ENCODE results near the gene TPRN. TPM values are rescaled to one million over a fixed set of nuclear protein-coding genes. Genes with fewer than 3 reads are reported as not detected.

The TPRN gene
- total RNA-seq, 2 experiments from 2014 or later = 8.9 TPM

DNA sequence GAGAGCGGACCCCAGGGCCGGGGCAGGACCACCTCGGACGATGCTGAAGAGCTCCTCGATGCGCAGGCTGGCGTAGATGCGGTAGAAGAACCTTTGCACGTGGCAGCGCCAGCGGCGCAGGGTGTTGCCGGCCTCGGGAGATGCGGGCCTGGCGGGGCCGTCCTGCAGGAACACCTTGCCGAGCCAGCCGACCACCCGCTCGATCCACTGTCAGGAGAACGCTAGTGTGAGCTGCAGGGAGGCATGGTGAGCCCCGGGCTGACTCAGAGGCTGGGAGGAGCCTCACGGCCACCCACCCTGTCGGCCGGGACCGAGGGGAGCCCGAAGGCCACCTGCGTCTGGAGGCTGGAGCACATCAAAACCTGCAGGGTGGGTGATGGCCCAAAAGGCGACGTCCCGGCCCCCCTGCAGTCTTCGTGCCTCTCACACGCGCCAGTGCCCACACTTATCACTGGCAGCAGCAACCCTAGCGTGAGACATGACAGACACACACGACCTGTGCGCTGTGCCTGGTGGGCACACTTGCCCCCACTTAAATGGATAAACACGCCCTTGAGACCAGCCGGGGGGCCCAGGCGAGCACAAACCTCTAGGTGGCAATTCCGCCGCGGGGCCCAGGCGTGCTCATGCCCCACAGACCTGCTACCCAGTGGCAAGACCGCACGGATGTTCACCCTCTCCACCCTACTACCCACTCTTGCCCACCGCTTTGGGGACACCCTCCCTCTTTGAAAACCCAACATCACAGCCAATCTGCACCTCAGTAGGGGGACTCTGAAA is 15.5 kb downstream of the TPRN start:
- H3K36me3 Mint-ChIP-seq (ENCODE audit: low read depth) = peaks cover 11% of the 10 kb centered on the region
- H3K27me3 Mint-ChIP-seq = no peaks in the 10 kb centered on the region

DNA sequence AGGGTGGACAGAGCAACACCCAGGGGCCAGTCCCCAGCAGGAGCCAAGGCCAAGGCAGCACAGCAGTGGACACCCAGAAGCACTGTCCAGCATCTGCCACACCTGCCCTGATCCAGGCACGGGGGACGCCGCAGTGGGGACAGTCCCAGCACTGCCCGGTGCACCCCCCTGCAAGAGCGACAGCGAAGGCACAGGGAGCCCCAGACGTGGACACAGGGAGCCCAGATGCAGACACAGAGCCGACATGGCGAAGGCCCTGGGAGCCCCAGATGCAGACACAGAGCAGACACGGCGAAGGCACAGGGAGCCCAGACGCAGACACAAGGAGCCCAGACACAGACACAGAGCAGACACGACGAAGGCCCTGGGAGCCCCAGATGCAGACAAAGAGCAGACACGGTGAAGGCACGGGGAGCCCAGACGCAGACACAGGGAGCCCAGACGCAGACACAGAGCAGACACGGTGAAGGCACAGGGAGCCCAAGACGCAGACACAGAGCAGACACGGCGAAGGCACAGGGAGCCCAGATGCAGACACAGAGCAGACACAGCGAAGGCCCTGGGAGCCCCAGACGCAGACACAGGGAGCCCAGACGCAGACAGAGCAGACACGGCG is 16.5 kb downstream of the TPRN start:
- H3K9me3 Mint-ChIP-seq = no peaks in the 10 kb centered on the region
- no peak for DNase-seq
- POLR2A ChIA-PET = no interaction called here
- no peak overlapping the region for H3K27ac Mint-ChIP-seq
- H3K4me1 Mint-ChIP-seq = peaks cover 17% of the 10 kb centered on the region
- peaks cover 13% of the 10 kb centered on the region for H3K36me3 Mint-ChIP-seq (ENCODE audit: low read depth)
- H3K27me3 Mint-ChIP-seq = no peaks in the 10 kb centered on the region
- CTCF ChIA-PET = no interaction called here
- H3K4me3 Mint-ChIP-seq = no peak overlapping the region

More for the DNA sequence above, 15.5 kb downstream of the TPRN start:
- Mint-ChIP-seq H3K27ac (no peak overlapping the region), H3K4me1 (peaks cover 26% of the 10 kb centered on the region), H3K4me3 (no peak overlapping the region), H3K9me3 (no peaks in the 10 kb centered on the region)
- no peak for DNase-seq
- ChIA-PET POLR2A (no interaction called here), CTCF (interaction anchor here (0.9 kb wide), 1 partner anchor 28 kb away, joined by 3 read pairs; no protein-coding TSS in a partner anchor)

DNA sequence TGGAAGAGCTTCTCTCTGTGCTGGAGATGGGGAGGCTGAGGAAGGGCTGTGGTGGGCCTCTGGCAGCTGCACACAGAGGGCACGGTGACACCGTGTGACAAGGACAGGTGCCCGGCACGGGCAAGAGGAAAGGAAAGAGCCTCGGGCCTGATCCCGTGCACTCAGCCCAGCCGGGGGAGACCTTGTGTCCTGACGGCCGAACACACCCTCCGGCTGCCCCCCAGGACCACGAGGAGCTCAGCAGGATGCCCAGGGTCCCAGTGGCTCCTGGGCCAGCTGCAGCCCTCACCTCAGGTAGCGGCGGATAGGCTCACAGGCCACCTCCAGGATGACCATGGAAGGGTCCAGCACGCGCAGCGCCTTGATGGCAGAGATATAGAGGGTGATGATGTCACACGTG is 17.7 kb downstream of the TPRN start:
- peaks cover 11% of the 10 kb centered on the region for H3K36me3 Mint-ChIP-seq (ENCODE audit: low read depth)
- no peak for DNase-seq
- CTCF ChIA-PET = interaction anchor here (0.6 kb wide), 1 partner anchor 217 kb away, joined by 3 read pairs; no protein-coding TSS in a partner anchor
- H3K27me3 Mint-ChIP-seq = no peaks in the 10 kb centered on the region
- no peak overlapping the region for H3K4me3 Mint-ChIP-seq
- H3K9me3 Mint-ChIP-seq = no peaks in the 10 kb centered on the region
- POLR2A ChIA-PET = no interaction called here
- peaks cover 15% of the 10 kb centered on the region for H3K4me1 Mint-ChIP-seq
- no peak overlapping the region for H3K27ac Mint-ChIP-seq

DNA sequence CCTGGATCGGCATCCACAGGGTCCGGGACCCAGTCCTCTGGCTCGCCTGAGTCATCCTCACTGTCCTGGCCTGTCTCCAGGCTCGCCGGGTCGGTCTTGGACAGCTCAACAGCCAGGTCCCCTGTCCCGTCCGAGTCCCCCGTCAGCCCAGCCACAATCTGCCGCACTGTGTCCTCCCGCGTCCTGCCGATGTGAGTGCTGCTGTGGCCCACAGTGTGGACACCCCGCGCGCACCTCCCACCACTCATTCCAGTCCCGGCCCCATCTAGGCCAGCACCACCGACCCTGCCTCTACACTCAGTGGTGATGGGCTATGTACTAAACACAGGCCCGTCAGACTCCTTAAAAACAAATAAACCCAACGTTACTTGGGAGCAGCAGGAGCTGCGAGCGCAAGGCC is 18.9 kb downstream of the TPRN start:
- H3K4me3 Mint-ChIP-seq = no peak overlapping the region

DNA sequence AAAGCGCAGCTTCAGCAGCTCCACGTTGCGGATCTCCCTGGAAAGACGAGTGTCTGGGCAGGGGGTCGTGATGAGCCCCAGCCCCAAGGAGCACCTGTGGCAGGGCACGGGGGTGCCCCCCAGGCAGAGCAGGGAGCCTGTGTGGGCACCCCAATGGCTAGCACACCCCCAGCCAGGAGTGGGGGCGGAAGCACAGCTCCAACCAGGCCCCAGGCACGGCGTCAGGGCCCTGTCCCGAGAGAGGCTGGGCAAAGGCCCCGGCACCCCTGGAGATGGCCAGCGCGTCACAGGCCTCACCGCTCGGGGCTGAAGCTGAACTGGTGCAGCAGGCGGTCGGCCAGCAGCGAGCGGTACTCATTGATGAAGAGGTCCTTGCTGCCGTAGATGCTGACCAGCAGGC is 20.1 kb downstream of the TPRN start:
- ChIA-PET POLR2A (no interaction called here), CTCF (no interaction called here)
- Mint-ChIP-seq H3K4me1 (no peaks in the 10 kb centered on the region), H3K36me3 (ENCODE audit: low read depth) (peaks cover 11% of the 10 kb centered on the region), H3K9me3 (no peaks in the 10 kb centered on the region), H3K27ac (no peak overlapping the region), H3K4me3 (no peak overlapping the region), H3K27me3 (no peaks in the 10 kb centered on the region)
- no peak for DNase-seq

More for the DNA sequence above, 18.9 kb downstream of the TPRN start:
- no peak for DNase-seq
- ChIA-PET POLR2A (no interaction called here), CTCF (no interaction called here)
- peaks cover 11% of the 10 kb centered on the region for H3K36me3 Mint-ChIP-seq (ENCODE audit: low read depth)
- peaks cover 5% of the 10 kb centered on the region for H3K4me1 Mint-ChIP-seq
- H3K27me3 Mint-ChIP-seq = no peaks in the 10 kb centered on the region
- no peak overlapping the region for H3K27ac Mint-ChIP-seq
- no peaks in the 10 kb centered on the region for H3K9me3 Mint-ChIP-seq

DNA sequence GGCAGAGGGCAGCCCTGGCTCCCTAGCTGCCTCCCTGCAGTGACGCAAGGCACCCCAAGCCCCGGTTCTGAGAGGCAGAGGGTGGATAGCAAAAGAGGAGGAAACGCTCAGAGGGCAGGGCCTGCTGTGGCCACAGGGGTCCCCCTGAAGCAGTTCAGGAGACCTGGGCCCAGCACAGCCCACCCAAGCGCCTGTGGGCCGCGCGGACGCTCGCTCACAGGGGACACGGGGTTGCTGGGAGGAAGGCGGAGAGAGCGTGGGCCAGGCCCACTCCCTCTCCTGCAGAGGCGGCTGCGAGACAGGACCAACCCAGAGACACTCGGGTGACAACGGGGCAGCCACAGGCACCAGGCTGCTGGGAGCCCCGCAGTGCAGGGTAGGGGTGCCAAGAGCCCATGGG is 20.8 kb downstream of the TPRN start:
- no peak for DNase-seq

DNA sequence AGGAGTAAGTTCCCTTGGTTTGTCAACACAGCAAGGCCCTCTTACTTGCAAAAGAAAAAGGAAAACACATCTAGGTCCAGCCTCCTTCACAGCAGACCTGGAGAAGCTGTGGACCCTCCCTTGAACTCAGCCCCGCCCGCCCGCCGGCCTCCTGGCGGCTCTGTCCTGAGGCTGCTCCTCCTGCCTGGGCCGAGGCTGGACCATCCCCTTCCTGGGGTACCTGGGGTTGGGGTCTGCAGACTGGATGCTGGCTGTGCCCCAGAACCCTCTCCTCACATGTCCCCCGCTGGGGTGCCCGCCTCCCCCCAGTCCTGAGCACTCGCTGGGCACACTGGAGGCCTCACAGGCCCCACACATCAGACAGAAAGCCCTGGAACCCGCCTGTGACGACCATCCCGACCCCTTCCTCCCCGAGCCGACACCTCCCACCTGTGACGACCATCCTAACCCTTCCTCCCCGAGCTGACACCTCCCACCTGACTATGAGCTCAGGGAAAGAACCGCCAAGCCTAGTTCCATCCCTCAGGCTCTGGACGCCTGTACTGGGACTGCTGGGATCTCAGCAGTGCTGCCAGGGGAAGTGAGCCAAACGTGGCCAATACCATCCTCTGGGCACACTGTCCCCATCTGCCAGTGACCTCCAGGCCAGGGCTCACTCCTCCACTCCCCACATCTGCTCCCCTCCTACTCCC is 21.5 kb downstream of the TPRN start:
- H3K27ac Mint-ChIP-seq = no peak overlapping the region
- no peaks in the 10 kb centered on the region for H3K27me3 Mint-ChIP-seq
- no peak overlapping the region for H3K4me3 Mint-ChIP-seq
- POLR2A ChIA-PET = no interaction called here
- CTCF ChIA-PET = interaction anchor here (0.9 to 1.3 kb wide), 2 partner anchors 21 to 58 kb away, joined by 3 read pairs; no protein-coding TSS in a partner anchor
- no peaks in the 10 kb centered on the region for H3K4me1 Mint-ChIP-seq
- no peaks in the 10 kb centered on the region for H3K9me3 Mint-ChIP-seq
- H3K36me3 Mint-ChIP-seq (ENCODE audit: low read depth) = peaks cover 10% of the 10 kb centered on the region
- no peak for DNase-seq

More for the DNA sequence above, 20.8 kb downstream of the TPRN start:
- Mint-ChIP-seq H3K27me3 (no peaks in the 10 kb centered on the region), H3K36me3 (ENCODE audit: low read depth) (peaks cover 10% of the 10 kb centered on the region), H3K9me3 (no peaks in the 10 kb centered on the region), H3K4me1 (no peaks in the 10 kb centered on the region), H3K4me3 (no peak overlapping the region), H3K27ac (no peak overlapping the region)
- CTCF ChIA-PET = interaction anchor here (1.3 kb wide), 1 partner anchor 57 kb away, joined by 3 read pairs; no protein-coding TSS in a partner anchor
- POLR2A ChIA-PET = no interaction called here

DNA sequence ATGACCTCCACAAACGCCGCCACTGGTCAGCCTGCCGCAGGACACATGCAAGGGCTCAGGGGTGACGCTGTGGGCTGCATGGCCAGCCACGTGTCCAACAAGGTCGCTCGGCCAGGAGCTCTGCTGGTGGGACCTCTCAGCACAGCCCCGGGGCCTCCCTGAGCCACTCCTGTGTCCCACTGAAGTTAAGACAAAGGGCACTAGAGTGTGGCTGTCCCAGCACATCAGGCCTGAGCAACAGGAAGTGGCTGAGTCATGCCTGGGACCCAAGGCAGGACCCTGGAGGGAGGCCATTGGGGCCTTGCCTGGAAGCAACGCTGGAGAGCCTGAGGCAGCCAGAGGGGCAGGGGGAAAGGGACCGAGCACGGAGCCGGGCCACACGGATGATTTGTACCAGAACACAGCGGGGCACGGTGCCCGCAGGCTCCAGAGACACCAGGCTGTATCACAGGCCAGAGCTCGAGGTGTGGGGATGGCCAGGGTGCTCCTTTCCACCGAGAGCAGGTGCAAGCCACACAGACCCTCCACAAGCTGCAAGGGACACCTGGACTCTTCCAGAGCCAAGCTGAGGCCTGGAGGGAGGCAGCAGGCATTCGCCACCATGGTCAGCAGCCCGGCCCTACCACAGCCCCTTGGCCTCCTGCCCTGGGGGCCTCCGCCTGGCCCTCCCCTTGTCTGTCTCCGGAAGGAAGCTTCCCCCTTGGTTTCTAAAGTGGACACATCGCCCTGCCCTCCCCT is 22.2 kb downstream of the TPRN start:
- no peaks in the 10 kb centered on the region for H3K9me3 Mint-ChIP-seq
- no peak for DNase-seq
- H3K4me3 Mint-ChIP-seq = no peak overlapping the region
- peaks cover 2% of the 10 kb centered on the region for H3K27me3 Mint-ChIP-seq
- H3K27ac Mint-ChIP-seq = no peak overlapping the region
- ChIA-PET POLR2A (no interaction called here), CTCF (interaction anchor here (0.9 to 1.3 kb wide), 2 partner anchors 20 to 58 kb away, joined by 3 read pairs; no protein-coding TSS in a partner anchor)
- peaks cover 7% of the 10 kb centered on the region for H3K36me3 Mint-ChIP-seq (ENCODE audit: low read depth)
- no peaks in the 10 kb centered on the region for H3K4me1 Mint-ChIP-seq

DNA sequence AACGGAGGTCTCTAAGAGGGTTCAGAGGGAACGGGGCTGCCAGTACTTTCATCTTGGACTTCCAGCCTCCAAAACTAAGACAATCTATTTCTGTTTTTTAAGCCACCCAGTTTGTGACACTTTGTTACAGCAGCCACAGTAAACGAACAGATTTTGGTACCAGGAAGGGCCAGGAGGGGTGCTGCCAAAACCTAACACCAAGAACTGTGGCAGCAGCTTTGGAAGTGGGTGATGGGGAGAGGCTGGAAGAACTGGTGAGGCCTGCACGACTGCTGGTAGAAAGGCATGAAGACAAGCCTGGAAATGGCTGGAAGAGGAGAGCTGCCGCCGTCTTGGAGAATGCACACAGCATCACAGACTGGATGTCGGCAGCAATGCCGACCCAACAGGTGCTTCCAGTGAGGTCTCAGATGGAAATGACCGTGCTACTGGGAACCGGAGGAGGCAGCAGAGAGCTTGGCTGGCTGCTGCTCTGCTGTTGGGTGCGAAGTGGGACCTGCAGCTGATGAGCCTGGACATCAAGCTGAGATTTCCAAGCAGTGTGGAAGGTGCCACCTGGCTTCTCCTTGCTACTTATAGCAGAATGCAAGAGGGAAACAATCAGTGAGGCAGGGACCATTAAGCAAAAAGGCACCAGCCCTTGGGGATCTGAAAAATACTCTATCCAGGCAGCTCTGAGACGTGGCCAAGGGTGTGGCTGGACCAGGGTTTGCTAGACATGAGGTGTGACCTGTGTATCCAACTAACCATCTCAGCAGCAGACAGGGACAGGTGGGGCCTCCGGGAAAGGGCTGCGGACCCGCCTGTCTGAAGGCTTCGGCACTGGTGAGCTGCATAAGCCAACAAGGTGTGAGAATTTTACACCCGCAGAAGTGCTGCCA is 24.0 kb downstream of the TPRN start:
- H3K36me3 Mint-ChIP-seq (ENCODE audit: low read depth) = peaks cover 3% of the 10 kb centered on the region
- no peaks in the 10 kb centered on the region for H3K4me1 Mint-ChIP-seq
- no peak overlapping the region for H3K27ac Mint-ChIP-seq
- ChIA-PET CTCF (interaction anchor here (1.0 to 1.3 kb wide), 3 partner anchors 11 to 148 kb away, joined by 3 read pairs; partner anchors contain the start of genes ANAPC2, RNF208 and SSNA1), POLR2A (no interaction called here)
- peak; percentile 28 for DNase-seq
- no peaks in the 10 kb centered on the region for H3K9me3 Mint-ChIP-seq
- H3K4me3 Mint-ChIP-seq = no peak overlapping the region
- peaks cover 12% of the 10 kb centered on the region for H3K27me3 Mint-ChIP-seq

DNA sequence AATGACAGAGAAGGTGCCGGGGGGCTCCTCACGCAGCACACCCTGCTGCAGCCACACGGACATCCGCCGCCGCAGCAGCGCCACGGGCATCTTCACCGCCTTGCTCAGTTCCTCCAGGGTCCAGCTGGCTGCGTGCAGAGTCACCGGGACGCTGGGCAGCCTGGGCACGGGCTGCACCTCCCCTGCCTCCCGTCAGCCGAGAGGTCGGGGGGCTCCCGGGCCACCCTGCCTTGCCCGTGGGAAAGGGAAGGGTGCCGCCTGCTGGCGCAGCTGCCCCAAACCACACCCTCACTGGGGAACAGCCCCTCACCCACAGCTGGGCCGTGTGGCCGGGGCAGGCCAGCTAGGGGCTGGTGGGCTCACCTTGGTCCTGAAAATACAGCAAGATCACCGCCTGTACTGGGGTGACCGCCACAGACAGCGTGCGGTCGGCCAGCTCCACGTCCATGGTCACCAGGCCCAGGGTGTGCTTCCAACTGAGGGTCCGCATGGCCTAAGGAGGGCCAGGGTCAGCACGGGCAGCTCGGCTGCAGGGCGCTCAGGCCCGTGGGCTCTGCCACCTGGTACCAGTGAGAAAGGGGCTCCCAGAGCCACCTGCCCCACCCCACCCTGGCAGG is 25.1 kb downstream of the TPRN start:
- ChIA-PET POLR2A (no interaction called here), CTCF (interaction anchor here (1.2 kb wide), 1 partner anchor 21 kb away, joined by 3 read pairs; no protein-coding TSS in a partner anchor)
- H3K27me3 Mint-ChIP-seq = peaks cover 19% of the 10 kb centered on the region
- no peaks in the 10 kb centered on the region for H3K4me1 Mint-ChIP-seq
- no peaks in the 10 kb centered on the region for H3K9me3 Mint-ChIP-seq
- DNase-seq = no peak
- no peak overlapping the region for H3K4me3 Mint-ChIP-seq
- peaks cover 3% of the 10 kb centered on the region for H3K36me3 Mint-ChIP-seq (ENCODE audit: low read depth)
- H3K27ac Mint-ChIP-seq = no peak overlapping the region

DNA sequence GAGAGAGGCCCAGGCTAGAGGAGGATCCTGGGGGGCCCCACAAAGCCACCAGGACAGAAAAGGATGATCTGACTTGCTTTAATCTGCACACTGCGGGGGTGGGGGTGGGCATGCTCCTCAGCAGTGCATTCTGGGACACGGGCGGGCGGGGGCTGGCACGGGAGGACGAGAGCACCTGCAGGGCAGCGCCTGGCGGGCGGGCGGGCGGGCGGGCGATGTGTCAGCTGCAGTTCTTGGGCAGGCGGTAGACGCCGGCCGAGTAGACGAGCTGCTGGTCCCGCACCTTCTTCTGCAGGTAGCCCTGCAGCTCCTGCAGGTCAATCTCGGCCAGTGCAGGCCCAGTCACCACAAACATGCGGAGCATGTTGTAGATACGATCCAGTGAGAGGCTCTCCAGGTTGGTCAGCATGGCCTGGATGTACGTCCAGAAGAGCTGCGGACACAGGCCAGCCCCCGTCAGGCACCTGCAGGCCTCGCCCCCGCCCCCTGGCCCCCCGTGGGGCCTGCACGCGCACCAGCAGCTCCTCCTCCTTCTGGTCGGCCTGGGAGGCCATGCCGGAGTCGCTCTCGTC is 25.7 kb downstream of the TPRN start:
- ChIA-PET CTCF (interaction anchor here (1.2 kb wide), 1 partner anchor 21 kb away, joined by 3 read pairs; no protein-coding TSS in a partner anchor), POLR2A (no interaction called here)
- H3K4me3 Mint-ChIP-seq = no peak overlapping the region
- no peaks in the 10 kb centered on the region for H3K9me3 Mint-ChIP-seq
- no peak for DNase-seq
- no peak overlapping the region for H3K27ac Mint-ChIP-seq
- H3K36me3 Mint-ChIP-seq (ENCODE audit: low read depth) = peaks cover 3% of the 10 kb centered on the region
- no peaks in the 10 kb centered on the region for H3K4me1 Mint-ChIP-seq
- peaks cover 25% of the 10 kb centered on the region for H3K27me3 Mint-ChIP-seq
